Measurements from ENCODE around the gene ERO1A.

DNA sequence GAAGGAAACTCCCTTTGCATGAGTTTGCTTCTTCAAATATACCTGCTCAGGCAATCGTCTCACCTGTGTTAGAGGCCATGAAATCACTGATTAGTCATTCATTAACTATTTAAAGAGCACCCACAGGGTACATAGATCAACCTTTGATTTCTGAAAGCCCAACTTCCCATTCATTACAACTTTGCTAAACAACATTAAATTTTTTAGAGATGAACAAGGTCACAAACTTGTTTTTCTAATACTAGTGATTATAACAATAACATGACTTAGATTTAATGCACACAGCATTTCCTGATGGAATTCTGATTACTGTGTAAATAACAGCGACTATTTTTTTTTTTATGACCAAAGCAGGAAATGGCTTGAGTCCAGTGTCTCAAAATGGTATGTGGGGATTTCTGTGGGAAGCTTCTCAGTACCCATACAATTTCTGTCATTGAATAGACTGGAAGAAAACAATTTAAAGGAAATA lies 5.4 kb upstream of the ERO1A start:
- TF ChIP-seq, protein P1, sequence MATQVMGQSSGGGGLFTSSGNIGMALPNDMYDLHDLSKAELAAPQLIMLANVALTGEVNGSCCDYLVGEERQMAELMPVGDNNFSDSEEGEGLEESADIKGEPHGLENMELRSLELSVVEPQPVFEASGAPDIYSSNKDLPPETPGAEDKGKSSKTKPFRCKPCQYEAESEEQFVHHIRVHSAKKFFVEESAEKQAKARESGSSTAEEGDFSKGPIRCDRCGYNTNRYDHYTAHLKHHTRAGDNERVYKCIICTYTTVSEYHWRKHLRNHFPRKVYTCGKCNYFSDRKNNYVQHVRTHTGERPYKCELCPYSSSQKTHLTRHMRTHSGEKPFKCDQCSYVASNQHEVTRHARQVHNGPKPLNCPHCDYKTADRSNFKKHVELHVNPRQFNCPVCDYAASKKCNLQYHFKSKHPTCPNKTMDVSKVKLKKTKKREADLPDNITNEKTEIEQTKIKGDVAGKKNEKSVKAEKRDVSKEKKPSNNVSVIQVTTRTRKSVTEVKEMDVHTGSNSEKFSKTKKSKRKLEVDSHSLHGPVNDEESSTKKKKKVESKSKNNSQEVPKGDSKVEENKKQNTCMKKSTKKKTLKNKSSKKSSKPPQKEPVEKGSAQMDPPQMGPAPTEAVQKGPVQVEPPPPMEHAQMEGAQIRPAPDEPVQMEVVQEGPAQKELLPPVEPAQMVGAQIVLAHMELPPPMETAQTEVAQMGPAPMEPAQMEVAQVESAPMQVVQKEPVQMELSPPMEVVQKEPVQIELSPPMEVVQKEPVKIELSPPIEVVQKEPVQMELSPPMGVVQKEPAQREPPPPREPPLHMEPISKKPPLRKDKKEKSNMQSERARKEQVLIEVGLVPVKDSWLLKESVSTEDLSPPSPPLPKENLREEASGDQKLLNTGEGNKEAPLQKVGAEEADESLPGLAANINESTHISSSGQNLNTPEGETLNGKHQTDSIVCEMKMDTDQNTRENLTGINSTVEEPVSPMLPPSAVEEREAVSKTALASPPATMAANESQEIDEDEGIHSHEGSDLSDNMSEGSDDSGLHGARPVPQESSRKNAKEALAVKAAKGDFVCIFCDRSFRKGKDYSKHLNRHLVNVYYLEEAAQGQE (IDR thresholded peaks at IDR 0.05; ENCODE audit: insufficient read depth in 1 of 2, low read depth in 2 of 2, low read length in 2 of 2): no peak
- TF ChIP-seq SIN3A (IDR thresholded peaks at IDR 0.05; ENCODE audit: borderline replicate concordance, insufficient read depth, low read length) (no peak), POLR2AphosphoS5 (IDR thresholded peaks at IDR 0.05; ENCODE audit: low read depth, low read length) (no peak), TAF1 (IDR thresholded peaks at IDR 0.05; ENCODE audit: borderline replicate concordance, insufficient read depth, low read length) (no peak), FOXP2 (optimal IDR thresholded peaks at IDR 0.05; ENCODE audit: borderline replicate concordance, extremely low read depth, extremely low read length, insufficient read depth) (no peak)
